ENCODE measurements around the gene IL1B.

The IL1B gene

DNA sequence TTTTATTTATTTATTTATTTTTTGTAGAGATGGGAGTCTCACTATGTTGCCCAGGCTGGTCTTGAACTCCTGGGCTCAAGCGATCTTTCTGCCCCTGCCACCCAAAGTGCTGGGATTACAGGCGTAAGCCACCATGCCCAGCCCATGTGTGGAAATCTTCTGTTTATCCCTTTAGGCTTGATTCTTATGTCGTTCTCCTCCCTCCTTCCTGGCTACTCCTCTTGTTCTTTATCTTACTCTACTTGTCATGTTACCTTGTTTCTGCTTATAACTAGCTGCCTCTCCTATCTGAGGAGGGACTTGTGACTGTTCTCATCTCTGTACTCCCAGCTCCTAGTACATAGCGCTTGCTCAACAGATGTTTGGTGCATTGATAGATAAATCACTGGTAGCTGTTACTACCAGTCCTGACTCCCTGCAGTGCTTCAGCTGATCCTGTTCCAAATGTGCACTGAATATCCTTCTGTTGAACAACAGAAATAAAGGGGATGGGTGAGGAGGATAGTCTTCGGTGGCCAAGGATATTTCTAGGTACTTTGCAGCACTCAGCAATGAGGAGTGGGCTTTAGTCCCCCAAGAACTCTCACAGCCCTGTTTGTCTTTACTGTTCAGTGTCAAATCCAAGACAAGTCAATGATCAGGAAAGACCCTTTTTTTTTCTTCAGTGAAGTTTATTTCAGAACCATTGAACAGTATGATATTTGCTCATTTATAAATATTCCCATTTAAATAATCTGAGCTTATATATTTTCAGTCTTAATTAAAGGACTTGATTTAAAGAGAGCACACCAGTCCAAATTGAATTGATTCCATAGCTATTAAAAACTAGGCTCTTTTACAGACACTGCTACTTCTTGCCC is 7.2 kb downstream of the IL1B start:
- DNase-seq = no peak

DNA sequence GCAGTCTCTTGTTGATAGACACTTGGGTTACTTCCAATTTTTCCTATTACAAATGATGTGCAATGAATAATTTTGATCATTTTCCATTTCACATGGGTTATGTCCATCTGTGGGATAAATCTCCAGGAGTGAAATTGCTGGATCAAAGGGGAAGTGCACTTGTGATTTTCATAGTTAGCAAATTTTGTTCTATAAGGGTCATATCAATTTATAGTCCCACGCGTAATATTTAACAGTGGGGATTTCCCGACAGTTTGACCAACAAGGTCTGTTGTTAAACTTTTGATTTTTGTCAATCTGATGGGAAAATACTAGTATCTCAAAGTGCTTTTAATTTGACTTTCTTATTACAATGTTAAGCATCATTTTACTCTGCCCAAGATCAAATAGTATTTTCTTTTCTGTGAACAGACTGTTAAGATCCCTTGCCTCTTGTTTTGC is 8.3 kb downstream of the IL1B start:
- DNase-seq = no peak

DNA sequence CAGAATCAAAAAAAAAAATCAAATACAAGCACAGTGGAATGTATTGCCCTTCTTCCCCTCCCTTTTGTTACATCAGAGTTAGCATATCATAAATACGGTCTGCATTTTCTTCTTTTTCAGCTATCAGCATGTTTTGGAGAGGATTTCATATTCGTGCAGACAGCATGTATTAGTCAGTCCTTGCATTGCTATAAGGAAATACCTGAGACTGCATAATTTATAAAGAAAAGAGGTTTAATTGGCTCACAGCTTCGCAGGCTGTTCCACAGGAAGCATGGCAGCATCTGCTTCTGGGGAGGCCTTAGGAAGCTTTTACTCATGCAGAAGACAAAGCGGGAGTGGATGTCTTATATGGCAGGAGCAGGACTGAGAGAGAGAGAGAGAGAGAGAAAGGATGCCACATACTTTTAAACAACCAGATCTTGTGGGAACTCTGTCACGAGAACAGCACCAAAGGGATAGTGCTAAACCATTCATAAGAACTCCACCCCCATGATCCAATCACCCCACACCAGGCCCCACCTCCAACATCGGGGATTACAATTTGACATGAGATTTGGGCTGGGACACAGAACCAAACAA is 8.9 kb downstream of the IL1B start:
- no peak for DNase-seq

DNA sequence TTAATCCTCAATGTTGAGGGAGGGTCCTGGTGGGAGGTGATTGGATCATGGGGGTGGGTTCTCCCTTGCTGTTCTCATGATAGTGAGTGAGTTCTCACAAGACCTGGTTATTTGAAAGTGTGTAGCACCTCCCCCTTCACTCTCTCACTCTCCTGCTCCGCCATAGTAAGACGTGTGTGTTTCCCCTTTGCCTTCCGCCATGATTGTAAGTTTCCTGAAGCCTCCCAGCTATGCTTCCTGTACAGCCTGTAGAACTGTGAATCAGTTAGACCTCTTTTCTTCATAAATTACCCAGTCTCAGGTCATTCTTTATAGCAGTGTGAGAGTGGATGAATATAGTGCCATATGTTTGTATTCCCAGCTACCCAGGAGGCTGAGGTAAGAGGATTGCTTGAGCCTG is 9.6 kb downstream of the IL1B start:
- no peak for DNase-seq

DNA sequence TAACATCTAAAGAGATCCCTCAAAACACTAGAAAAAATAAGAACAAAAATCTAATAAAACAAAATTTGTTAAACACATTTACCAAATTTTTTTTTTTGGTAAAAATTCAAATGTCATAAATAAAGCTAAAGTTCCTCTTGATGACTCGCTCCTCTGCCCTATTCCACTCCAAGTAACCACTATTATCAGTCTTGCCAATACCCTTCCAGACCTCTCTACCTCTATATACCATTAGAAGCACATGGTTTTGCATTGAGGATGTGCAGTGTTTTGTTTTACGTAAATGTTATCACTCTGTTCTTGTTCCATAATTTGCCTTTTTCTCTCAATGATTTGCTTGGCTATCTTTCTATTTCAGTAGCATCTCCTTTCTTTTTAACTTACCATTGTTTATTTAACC is 10.9 kb downstream of the IL1B start:
- DNase-seq = no peak

DNA sequence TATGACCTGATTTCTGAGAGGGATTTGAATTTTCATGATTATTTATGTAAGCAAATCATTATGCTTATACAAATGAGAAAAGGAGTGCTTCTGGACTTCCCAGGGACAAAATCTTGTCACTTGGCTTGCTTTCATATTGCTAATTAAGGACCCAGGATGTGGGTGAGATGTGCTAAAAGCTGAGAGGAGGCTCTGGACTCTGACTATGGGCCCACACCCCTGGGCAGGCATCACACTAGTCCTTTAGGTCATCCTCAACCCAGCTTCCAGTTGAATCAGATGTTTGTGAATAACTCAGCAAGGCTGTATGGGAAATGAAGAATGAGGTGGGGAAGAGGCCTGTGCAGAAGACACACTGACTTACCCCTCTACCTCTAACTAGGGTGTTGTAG is 11.9 kb downstream of the IL1B start:
- no peak for DNase-seq

DNA sequence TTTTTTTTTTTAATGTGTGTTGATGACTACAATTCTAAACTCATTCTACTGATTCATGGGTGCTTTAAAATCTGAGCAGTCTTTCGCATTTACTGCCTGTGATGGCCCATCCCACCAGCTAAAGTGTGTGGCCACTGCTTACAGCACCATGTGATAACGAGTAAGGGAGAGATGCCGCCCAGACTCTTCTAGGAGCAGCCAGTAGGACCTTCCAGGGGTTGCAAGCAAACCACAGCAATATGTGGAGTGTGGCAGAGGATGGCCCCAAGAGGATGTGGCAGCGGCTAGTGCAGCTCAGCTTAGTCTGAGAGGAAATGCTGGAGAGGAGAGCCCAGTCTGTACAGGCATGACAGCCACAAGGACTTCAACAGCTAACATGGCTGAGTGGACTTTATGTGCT is 14.9 kb downstream of the IL1B start:
- no peak for DNase-seq

DNA sequence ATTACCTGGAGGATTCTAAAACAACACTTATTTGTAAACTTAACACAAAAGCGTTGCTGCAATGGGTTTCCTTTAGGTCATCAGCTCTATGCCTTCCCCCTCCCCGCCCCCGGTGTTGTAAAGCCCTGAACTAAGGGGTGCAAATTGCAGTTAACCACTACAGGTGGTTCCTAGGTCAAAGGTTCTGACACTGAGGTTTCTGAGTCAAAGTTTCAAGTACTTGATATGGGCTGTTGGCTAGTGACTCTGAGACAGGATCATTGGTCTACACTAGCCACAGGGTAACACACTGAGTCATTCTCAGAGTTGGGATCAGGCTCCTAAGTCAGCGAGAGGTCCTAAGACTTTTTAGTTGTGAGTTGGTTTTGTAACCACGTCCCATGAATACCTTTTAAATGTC is 15.4 kb downstream of the IL1B start:
- DNase-seq = no peak

DNA sequence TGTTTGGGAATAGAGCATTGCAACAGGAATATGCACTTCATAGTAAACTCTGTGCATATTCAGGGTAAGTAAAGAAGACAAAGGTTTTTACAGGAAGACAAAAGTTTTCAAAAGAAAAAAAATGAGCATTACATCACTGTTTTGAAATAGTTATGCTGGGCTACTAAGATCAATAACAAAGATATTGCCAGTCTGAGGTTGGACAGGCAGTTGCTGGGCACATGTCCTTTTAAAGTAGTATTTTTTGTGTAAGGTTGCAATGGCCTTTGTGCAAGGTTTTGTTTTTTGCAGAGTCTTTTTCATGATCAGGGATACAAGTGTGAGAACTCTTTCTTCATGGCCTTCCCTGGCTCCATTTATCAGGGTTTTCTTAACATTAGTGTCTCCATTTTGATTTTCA is 16.2 kb downstream of the IL1B start:
- no peak for DNase-seq

DNA sequence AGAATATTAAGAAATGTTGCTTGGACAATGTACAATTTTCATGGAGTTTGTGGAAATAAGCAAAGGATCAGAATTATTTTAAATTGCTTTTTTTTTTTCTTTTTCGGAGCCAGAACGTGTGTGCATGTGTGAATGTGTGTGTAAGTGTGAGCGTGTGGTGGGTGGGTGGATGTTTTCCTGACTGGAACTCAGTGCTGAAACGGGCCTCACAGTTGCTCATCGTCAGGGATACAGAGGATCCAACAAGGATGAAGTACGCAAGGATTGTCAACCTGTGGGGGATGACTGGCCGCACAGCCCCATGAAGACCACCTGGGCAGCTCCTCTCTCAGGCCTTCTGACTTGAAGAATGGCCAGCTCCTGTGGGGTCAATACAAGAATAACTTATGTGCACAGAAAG is 17.5 kb downstream of the IL1B start:
- no peak for DNase-seq

DNA sequence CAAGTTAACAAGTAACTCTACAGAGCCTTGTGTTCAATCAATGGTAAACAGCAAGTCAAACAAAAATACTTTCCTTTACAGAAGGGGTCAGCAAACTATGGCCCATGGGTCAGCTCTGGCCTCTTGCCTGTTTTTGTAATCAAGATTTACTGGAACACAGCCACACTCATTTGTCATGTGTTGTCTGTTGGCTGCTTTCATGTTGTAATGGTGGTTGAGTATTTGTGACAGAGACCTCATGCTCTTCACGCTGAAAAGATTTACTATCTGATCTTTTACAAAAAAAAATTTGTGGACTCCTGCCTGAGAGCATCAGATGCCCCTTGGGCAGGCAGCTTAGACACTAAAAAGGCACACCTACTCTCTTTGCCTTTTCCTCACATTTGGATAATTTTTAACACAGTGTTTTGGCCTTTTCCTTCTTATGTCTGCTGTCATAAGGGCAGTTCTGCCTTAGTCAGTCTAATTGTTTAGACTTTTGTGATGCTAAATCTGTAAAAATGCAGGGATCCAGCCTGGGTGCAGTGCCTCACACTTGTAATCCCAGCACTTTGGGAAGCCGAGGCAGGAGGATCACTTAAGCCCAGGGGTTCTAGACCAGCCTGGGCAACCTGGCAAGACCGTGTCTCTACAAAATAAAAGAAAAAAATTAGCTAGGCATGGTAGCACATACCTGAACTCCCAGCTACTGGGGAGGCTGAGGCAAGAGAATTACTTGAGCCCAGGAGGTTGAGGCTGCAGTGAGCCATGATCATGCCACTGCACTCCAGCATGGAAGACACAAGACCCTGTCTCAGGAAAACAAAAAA is 18.3 kb downstream of the IL1B start:
- DNase-seq = no peak

DNA sequence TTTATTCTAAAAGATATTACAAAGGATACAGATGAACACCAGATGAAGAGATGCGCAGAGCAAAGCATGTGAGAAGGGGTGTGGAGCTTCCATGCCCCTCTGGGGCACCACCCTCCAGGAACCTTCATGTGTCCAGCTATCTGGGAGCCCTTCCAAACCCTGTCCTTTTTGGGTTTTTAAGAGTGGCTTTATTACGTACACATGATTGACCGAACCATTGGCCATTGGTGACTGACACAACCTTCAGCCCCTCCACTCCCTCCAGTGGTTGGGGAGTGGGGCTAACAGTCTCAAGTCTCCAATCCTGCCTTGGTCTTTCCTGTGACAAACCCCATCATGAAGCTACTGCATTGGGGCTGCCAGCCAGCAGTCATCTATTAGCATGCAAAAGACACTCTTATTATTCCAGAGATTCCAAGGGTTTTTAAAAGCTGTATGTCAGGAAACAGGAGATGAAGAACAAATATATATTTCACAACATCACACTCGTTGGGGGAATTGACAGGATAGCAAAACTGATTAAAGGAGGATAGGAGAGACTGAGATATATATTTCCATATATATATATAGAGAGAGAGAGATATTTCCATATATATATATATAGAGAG is 19.4 kb downstream of the IL1B start:
- DNase-seq = no peak

DNA sequence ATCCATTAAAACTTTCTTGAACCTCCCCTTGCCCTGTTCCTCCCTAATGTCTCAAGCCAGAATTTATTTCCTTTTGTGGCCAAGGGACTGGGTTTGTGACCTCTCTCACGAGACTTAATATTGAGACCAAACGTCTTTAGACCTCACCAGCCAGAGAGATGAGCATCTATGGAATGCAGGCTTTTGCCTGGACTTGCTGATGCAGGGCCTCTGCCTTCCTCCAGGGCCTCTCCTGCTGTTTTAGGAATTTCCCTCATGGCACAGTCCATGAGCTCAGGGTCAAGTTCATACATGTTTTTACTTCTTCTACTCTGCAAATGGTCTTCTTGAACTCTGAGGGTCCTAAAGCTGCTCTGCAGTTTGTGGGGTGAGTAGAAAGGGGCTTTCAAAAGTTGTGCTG is 22.3 kb downstream of the IL1B start:
- DNase-seq = no peak

DNA sequence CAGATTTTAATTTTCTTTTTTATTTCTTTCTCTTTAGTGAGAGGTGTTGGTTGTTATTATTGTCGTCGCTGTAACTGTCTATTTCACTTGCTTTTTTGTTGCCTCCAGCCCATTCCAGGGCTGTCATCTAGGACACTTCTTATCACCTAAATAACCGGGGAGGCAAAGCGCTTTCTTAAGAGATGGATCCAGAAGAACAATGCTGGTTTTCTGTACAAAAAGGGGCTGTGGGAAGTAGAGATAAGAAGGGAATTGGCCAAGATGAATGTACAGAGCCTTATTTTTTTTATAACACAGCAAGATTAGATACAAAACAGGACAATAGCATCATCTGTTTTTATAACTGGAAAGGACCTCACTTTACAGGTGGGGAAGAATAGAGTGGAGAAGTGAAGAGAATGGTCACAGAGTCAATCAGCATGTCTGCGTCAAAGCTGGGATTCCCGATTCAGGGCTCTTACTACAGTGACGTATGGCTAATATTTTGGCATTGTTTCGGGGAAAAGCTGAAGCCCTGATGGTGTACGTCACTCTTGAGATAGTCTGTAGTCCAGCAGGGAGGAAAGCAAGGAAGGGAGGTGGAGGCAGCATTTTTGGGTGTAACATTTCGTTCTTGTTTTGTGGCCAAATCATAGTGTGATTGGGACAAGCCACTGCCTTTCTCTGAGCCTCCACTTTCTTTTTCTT is 23.2 kb downstream of the IL1B start:
- DNase-seq = no peak

DNA sequence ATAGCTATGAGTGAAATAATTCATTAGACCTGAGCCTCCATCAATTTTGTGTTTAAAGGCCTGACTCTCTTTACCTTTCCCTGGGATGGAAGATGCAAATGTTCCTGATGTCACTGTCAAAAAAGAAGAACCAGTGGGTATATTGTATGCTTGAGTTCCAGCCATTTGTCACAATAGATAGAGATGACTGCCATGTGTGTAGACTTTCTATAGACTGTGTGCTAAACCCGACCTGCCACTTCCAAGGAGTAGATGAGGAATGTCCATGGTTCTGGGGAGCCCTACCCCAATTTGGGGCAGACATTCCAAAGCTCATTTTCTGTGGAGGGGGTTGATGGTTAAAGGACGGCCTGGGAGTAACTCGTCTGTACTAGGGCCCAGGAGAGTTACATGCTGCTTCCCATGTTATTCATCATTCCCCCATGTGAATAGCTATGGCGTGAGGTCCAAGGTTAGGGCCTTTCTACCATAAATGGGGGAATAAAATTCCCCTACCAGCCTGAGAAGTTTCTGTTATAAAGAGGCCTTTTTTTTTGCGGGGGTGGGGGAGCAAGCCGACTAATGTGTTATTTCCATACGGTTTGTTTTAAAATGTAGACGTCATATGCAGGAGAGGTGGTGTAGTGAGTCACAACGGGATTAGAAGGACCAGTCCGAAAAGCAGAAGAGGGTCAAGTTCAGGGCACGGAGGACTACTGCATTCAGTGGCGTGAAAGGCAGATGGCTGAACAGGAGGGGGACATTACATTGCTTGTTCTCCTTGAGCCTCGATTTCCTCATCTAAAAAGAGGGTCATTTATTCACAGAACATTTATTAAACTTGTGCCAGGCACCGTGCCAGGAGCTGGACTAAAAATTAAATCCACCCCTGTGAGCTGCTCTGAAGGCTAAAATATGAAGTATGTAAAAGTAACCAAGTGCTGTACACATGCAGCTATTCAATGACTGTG is 24.0 kb downstream of the IL1B start:
- DNase-seq = no peak

DNA sequence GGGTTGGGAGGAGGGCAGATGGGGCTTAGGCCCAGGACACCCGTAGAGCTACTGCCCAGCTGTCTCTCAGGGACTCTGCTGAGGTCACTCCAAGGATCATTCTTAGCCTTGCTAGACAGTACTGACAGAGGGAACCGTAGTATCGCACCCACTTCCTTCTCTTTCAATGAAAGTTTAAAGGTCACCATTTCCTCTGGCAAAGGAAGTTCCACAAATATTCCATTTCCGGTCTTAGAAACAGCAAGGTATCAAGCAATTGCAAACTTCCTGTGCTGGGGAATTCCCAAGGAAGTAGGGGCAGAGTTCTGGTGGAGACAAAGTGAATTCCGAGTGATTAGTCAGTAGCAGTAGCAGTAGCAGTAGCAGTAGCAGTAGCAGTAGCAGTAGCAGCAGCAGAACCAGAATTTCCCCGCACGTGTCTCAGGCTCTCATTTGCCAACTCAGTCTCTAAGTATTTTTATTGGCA is 24.7 kb downstream of the IL1B start:
- no peak for DNase-seq

DNA sequence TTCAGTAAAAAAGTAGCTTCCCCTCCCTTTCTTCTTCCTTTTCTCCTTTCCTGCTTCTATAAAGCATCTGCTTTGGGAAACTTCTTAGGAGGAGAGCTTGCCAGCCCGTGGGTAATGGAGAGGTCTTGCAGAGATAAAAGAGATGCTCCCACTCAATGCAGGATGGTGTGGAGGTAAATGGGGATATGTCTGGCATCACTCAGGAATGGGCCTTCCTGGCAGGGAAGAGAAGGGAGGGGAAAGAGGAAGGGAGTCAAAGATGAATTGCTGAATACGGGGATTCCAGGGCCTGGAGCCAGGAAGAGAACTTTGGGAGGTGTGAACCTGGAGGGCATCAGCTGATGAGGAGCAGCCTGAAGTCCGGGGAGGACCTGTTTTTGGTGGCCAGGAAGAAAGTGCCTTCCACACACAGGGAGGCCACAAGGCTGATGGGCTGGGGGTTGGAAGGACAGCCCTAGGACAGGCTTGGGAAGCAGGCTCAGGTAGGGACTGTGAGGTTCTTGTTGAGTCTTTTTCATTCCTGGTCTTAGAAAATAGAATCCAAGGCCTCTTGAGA is 25.2 kb downstream of the IL1B start:
- DNase-seq = no peak

DNA sequence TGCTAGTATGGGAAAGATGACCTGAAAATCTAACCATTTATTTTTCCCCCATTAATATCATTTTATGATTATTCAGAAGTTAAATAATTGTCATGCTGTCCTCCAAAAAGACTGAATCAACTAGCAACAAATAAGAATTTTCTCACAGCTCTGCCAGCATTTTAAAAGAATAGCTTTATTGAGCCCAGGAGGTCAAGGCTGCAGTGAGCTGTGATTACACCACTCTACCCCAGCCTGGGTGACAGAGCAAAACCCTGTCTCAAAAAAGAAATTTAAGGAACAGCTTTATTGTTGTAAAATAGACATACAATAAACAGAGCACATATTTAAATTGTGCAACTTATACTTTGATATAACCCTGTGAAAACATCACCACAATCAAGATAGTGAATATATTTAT is 27.5 kb downstream of the IL1B start:
- no peak for DNase-seq

DNA sequence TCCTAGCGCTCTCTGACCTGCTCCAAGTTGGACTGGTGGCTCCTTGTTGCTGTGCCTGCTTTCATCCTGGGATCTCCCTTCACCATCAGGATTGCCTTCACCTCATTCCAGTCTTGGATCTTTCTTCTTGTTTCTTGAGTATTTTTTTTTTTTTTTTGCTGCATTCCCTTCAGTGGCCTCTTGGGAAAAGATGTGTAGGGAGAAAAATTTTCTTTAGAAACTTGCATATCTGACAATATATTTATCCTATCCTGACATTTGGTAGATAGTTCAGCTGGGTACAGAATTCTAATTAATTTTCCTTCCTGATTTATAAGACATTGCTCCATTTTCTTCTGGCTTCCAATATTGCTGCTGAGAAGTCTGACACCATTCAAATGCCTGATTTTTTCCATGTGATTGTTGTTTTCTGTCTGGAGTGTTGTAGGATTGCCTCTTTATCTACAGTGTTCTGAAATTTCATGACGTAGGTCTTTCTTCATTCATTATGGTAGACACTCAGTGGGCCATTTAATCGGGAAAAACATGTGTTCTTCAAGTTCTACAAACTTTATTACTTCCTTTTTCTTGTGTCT is 29.3 kb downstream of the IL1B start:
- no peak for DNase-seq

DNA sequence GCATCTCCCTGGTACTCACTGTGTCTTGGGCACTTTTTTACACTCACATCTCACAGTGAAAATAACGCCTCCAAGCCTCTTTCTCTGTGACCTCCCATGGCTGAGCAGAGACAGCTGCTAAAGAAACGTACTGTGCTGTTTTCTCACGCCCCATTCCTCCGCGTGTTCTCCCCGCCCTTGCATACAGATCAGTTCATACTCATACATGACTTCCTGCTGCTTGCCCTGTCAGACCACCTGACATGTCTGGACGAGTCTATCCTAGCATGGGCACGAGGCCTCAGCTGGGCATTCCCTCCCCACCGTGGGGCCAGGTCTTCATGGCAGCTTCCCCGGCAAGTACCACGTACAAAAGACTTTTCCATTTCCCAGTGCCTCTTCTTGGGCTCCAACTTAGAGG is 31.0 kb downstream of the IL1B start:
- DNase-seq = no peak
